Nephron progenitor cell (in vitro differentiated cells): ENCODE measurements around the gene ATP11C.

ENCODE experiments used
- DNase-seq: peaks from one replicate; pipeline ENCODE4 v3.0.0; 2021
- H3K27ac Mint-ChIP-seq: 2 replicates; pipeline ENCODE4 v1.8.0; 2021; ENCODE audit warnings: mild to moderate bottlenecking, moderate library complexity, mixed read lengths
- H3K27me3 Mint-ChIP-seq: 2 replicates; pipeline ENCODE4 v1.8.0; 2021; ENCODE audit warnings: mild to moderate bottlenecking, low read depth, mixed read lengths; ENCODE audit not compliant: poor library complexity
- H3K36me3 Mint-ChIP-seq: 2 replicates; pipeline ENCODE4 v1.8.0; 2021; ENCODE audit warnings: low read depth, mixed read lengths
- H3K4me1 Mint-ChIP-seq: 2 replicates; pipeline ENCODE4 v1.8.0; 2021; ENCODE audit warnings: mixed read lengths
- H3K4me3 Mint-ChIP-seq: 2 replicates; pipeline ENCODE4 v1.8.0; 2021; ENCODE audit warnings: mild to moderate bottlenecking, moderate library complexity, mixed read lengths
- H3K9me3 Mint-ChIP-seq: 2 replicates; pipeline ENCODE4 v1.8.0; 2021; ENCODE audit warnings: mild to moderate bottlenecking, moderate library complexity, mixed read lengths
- CTCF ChIP-seq: fragments of 200-600 bp; sonication (generic); IDR thresholded peaks from 2 replicates; pipeline ENCODE4 v1.5.0; 2021; ENCODE audit warnings: antibody characterized with exemption

ATP11C gene

GRCh38 chrX:139832718-139833309, 100.0 kb downstream of the ATP11C start:
- peaks cover 15% of the 10 kb centered on the region for H3K9me3 Mint-ChIP-seq
- peak overlapping the region; percentile 42 for H3K27ac Mint-ChIP-seq
- no peaks in the 10 kb centered on the region for H3K36me3 Mint-ChIP-seq
- TF ChIP-seq CTCF, result no peak
- no peaks in the 10 kb centered on the region for H3K27me3 Mint-ChIP-seq
- H3K4me1 Mint-ChIP-seq, result peaks cover 31% of the 10 kb centered on the region
- H3K4me3 Mint-ChIP-seq, result no peak overlapping the region
- no peak for DNase-seq

- Mint-ChIP-seq H3K9me3 (peaks cover 18% of the 10 kb centered on the region), H3K4me1 (peaks cover 31% of the 10 kb centered on the region), H3K4me3 (no peak overlapping the region), H3K36me3 (no peaks in the 10 kb centered on the region), H3K27ac (peak overlapping the region; percentile 26), H3K27me3 (no peaks in the 10 kb centered on the region)
- no peak for TF ChIP-seq CTCF
- no peak for DNase-seq
Observed at GRCh38 chrX:139831675-139832456, 101.0 kb downstream of the ATP11C start.

GRCh38 chrX:139831017-139831416, 101.8 kb downstream of the ATP11C start:
- no peaks in the 10 kb centered on the region for H3K27me3 Mint-ChIP-seq
- no peak for DNase-seq
- no peak for TF ChIP-seq CTCF
- peaks cover 13% of the 10 kb centered on the region for H3K9me3 Mint-ChIP-seq
- peaks cover 31% of the 10 kb centered on the region for H3K4me1 Mint-ChIP-seq
- H3K36me3 Mint-ChIP-seq, result no peaks in the 10 kb centered on the region
- H3K4me3 Mint-ChIP-seq, result no peak overlapping the region
- no peak overlapping the region for H3K27ac Mint-ChIP-seq

GRCh38 chrX:139828830-139829229, 104.0 kb downstream of the ATP11C start:
- no peak overlapping the region for H3K27ac Mint-ChIP-seq
- peaks cover 6% of the 10 kb centered on the region for H3K9me3 Mint-ChIP-seq
- TF ChIP-seq CTCF, result no peak
- peaks cover 19% of the 10 kb centered on the region for H3K36me3 Mint-ChIP-seq
- DNase-seq, result no peak
- no peak overlapping the region for H3K4me3 Mint-ChIP-seq
- no peaks in the 10 kb centered on the region for H3K27me3 Mint-ChIP-seq
- H3K4me1 Mint-ChIP-seq, result peaks cover 26% of the 10 kb centered on the region

GRCh38 chrX:139828033-139828432, 104.8 kb downstream of the ATP11C start:
- no peak for DNase-seq
- Mint-ChIP-seq H3K36me3 (peaks cover 26% of the 10 kb centered on the region), H3K27me3 (no peaks in the 10 kb centered on the region), H3K9me3 (peaks cover 13% of the 10 kb centered on the region), H3K4me3 (no peak overlapping the region), H3K27ac (no peak overlapping the region), H3K4me1 (peaks cover 26% of the 10 kb centered on the region)
- TF ChIP-seq CTCF, result no peak
